ENCODE measurements around the gene MAGEB17.

MAGEB17 gene

GRCh38 chrX:16162391-16162790 lies 4.9 kb upstream of the MAGEB17 start:
- Histone ChIP-seq H3K4me3 (replicated peaks; ENCODE audit: insufficient read depth, low read length) (no peak overlapping the region), H3K27me3 (ENCODE audit: insufficient read depth, poor library complexity, severe bottlenecking) (no peaks in the 10 kb centered on the region), H3K27ac (replicated peaks) (no peak overlapping the region)
- TF ChIP-seq POLR2AphosphoS5 (IDR thresholded peaks at IDR 0.05; ENCODE audit: low read depth) = no peak
- TF ChIP-seq GABPA (IDR thresholded peaks at IDR 0.05; ENCODE audit: low read depth) = no peak
- TF ChIP-seq, protein P1, sequence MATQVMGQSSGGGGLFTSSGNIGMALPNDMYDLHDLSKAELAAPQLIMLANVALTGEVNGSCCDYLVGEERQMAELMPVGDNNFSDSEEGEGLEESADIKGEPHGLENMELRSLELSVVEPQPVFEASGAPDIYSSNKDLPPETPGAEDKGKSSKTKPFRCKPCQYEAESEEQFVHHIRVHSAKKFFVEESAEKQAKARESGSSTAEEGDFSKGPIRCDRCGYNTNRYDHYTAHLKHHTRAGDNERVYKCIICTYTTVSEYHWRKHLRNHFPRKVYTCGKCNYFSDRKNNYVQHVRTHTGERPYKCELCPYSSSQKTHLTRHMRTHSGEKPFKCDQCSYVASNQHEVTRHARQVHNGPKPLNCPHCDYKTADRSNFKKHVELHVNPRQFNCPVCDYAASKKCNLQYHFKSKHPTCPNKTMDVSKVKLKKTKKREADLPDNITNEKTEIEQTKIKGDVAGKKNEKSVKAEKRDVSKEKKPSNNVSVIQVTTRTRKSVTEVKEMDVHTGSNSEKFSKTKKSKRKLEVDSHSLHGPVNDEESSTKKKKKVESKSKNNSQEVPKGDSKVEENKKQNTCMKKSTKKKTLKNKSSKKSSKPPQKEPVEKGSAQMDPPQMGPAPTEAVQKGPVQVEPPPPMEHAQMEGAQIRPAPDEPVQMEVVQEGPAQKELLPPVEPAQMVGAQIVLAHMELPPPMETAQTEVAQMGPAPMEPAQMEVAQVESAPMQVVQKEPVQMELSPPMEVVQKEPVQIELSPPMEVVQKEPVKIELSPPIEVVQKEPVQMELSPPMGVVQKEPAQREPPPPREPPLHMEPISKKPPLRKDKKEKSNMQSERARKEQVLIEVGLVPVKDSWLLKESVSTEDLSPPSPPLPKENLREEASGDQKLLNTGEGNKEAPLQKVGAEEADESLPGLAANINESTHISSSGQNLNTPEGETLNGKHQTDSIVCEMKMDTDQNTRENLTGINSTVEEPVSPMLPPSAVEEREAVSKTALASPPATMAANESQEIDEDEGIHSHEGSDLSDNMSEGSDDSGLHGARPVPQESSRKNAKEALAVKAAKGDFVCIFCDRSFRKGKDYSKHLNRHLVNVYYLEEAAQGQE (IDR thresholded peaks at IDR 0.05; ENCODE audit: insufficient replicate concordance, low read depth) = no peak
- no peak for TF ChIP-seq CTCF (IDR thresholded peaks at IDR 0.05; ENCODE audit: insufficient read depth, low read length)
- no peak for TF ChIP-seq SPI1 (IDR thresholded peaks at IDR 0.05; ENCODE audit: borderline replicate concordance, low read depth)
- DNase-seq (ENCODE audit: low read depth in 1 of 2, low spot score in 1 of 2) = no peak

GRCh38 chrX:16164748-16165147 lies 2.5 kb upstream of the MAGEB17 start:
- no peak overlapping the region for H3K4me3 ChIP-seq (replicated peaks; ENCODE audit: insufficient read depth, low read length)
- H3K27me3 ChIP-seq (ENCODE audit: insufficient read depth, poor library complexity, severe bottlenecking) = no peaks in the 10 kb centered on the region
- no peak for TF ChIP-seq SPI1 (IDR thresholded peaks at IDR 0.05; ENCODE audit: borderline replicate concordance, low read depth)
- TF ChIP-seq, protein P1 (IDR thresholded peaks at IDR 0.05; ENCODE audit: insufficient replicate concordance, low read depth) = no peak
- no peak for TF ChIP-seq POLR2AphosphoS5 (IDR thresholded peaks at IDR 0.05; ENCODE audit: low read depth)
- TF ChIP-seq CTCF (IDR thresholded peaks at IDR 0.05; ENCODE audit: insufficient read depth, low read length) = no peak
- no peak for TF ChIP-seq GABPA (IDR thresholded peaks at IDR 0.05; ENCODE audit: low read depth)
- no peak for DNase-seq (ENCODE audit: low read depth in 1 of 2, low spot score in 1 of 2)
- no peak overlapping the region for H3K27ac ChIP-seq (replicated peaks)

- TF ChIP-seq, protein P1 (IDR thresholded peaks at IDR 0.05; ENCODE audit: insufficient replicate concordance, low read depth) = no peak
- TF ChIP-seq GABPA (IDR thresholded peaks at IDR 0.05; ENCODE audit: low read depth) (no peak), SPI1 (IDR thresholded peaks at IDR 0.05; ENCODE audit: borderline replicate concordance, low read depth) (no peak), POLR2AphosphoS5 (IDR thresholded peaks at IDR 0.05; ENCODE audit: low read depth) (no peak), CTCF (IDR thresholded peaks at IDR 0.05; ENCODE audit: insufficient read depth, low read length) (no peak)
- Histone ChIP-seq H3K4me3 (replicated peaks; ENCODE audit: insufficient read depth, low read length) (no peak overlapping the region), H3K27me3 (ENCODE audit: insufficient read depth, poor library complexity, severe bottlenecking) (peaks cover 2% of the 10 kb centered on the region), H3K27ac (replicated peaks) (no peak overlapping the region)
- no peak for DNase-seq (ENCODE audit: low read depth in 1 of 2, low spot score in 1 of 2)
Observed at GRCh38 chrX:16171039-16171438, 3.8 kb downstream of the MAGEB17 start.
